Measurements from ENCODE around the gene SCCPDH.
"Not testable (repeated sequence)": the region's sequence is repeated elsewhere in the genome, so short reads cannot be mapped to it uniquely, and the experiment has no call there.

SCCPDH gene, protein sequence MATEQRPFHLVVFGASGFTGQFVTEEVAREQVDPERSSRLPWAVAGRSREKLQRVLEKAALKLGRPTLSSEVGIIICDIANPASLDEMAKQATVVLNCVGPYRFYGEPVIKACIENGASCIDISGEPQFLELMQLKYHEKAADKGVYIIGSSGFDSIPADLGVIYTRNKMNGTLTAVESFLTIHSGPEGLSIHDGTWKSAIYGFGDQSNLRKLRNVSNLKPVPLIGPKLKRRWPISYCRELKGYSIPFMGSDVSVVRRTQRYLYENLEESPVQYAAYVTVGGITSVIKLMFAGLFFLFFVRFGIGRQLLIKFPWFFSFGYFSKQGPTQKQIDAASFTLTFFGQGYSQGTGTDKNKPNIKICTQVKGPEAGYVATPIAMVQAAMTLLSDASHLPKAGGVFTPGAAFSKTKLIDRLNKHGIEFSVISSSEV

DNA sequence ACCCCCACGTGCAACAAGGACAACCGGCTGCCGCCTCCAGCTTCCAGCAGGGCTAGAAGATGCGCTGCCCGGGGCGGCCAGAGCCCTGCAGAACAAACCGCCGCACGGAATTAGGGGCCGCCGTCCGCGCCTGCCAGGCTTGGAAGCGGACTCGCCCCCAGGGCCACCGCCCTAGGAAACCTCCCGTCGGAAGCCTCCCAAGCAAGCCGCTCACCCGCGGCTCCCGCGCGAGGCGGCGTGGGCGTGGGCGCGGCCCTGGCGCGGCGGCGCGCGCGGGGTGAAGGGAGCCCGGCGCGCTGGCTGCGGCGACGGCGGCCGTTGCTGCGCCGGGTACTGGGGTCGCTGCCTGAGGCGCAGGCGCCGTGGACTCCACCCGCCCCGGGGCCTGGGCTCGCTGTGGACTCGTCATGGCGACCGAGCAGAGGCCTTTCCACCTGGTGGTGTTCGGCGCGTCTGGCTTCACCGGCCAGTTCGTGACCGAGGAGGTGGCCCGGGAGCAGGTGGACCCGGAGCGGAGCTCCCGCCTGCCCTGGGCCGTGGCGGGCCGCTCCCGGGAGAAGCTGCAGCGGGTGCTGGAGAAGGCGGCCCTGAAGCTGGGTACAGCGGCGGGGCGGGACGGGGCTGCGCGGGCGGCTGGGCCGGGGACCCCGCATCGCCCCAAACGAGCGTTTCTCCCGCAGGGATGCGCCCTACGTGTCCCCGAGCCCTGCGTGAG is at the start of gene SCCPDH:
SCCPDH (plus strand) TSS at position 394 of the 715 bp plus-strand sequence; CDS start at position 408, 14 bp downstream.
- DNase-seq (ENCODE audit: low read depth in 2 of 2), result peak; percentile 35 to 66

DNA sequence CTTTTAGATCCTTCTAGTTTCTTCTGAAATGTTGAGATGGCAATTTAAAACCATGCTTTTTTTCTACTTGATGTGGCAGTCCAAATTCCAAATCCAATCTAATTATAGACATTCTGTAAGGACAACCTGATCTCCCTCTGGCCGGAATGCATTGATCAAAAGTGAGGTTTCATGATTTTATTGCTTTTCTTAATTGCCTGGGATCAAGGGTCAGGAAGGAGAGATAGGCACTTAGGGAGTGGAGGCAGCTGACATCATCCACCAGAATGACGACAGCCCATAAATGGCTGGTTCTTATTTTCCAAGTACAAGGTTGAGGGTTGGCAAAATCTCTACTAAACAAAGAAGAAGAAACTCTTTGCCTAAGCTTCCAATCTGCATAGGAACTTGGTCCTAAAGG is 46.4 kb upstream of the SCCPDH start:
- no peak for DNase-seq (ENCODE audit: low read depth in 2 of 2)

DNA sequence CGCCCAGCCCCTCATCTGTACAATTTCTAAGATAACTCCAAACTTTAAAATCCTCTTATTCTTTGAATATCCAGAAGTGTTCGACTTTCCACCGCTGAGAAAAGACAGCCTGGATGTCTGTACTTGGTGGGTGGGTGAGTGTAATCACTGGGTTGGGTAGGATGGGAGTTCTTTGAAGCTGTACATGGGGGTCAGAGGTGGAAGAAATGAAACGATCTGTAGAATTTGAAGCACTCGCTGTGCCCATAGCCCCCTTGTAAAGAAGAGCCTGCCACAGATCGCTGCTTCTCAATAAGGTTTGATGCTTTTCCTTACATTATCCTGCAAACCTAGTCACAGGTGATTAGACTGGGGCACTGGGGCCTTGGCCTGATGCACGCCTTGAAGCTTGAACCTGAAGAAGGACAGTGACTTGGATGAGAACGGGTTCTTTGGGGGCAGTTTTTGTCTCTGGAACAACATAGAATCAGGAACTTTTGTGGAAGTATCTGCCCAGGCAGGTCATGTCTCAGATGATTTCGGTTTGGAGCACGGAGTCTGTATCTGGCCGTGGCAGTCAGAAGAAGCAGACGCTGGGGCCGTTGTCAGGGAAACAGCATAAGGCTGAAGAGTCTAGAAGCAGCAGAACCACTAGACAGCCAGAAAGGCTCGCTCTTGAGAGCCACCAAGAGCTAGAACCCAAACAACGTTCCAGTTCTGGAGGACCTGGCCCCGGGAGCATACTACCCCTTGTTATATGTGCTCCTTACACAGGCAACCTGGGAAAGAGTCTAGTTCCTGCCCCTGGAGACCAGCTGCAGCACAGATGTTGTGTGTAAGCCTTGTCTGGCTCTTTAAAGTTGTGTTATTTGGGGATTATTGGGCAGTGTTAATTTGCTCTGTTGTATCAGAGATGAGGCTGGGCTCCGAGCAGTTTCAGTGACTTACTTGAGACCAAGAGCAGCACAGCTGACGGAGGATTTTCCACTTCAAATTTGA is 45.1 kb upstream of the SCCPDH start:
- no peak for DNase-seq (ENCODE audit: low read depth in 2 of 2)

DNA sequence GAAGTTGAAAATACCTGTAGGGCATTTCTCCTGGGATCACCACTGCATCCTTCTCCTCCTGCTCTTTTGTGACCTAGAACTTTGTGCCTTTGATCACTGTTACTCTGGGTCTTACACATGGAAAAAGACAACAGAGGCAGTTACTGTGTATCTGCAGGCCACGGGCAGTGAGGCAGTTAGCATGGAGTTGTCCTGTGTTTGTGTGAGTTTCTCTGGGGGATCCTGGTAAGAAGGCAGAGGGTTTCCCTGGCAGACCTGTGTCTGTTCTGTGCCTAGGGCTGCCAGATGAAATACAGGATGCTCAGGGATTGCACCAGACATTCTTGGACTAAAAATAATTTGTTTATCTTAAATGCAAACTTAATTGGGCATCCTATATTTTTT is 44.4 kb upstream of the SCCPDH start:
- DNase-seq (ENCODE audit: low read depth in 2 of 2), result no peak

DNA sequence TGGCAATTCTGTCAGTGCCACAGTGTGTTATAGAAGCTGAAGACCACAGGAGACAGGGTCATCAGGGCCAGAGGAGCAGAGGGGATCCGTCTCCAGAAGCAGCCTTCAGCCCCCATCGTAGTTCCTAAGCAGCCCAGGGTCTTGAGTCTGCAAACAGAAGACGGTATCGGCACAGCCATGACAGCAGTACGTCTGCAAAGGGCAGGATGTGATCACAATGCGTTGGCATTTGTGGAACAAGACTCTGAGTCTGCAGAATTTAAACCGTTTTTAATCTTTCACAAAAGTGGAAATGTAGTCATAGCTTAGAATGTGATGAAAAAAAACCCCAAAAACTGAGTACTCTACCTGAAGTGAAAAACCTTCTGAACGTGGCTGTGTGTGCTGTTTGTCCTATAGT is 44.0 kb upstream of the SCCPDH start:
- DNase-seq (ENCODE audit: low read depth in 2 of 2), result no peak

DNA sequence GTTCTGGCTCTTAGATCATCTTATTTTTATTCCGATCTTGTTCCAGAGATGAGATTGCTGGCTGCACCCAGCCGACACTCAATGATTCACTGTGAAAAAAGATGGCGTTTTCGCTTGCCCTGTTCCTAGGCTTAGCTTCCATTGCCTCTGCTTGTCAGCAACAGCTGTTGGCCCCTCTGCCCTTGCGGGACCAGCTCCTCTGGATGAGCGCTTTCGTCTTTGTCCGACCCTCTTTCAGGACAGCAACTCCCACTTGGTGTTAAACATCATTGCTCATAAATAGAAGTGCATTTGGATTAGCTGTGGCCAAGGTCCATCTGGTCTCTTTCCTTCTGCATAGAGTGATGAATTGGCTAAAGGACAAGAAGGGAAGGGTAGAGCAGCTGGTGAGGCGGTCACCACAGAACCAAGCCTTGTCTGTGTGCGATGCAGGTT is 43.5 kb upstream of the SCCPDH start:
- DNase-seq (ENCODE audit: low read depth in 2 of 2), result no peak

DNA sequence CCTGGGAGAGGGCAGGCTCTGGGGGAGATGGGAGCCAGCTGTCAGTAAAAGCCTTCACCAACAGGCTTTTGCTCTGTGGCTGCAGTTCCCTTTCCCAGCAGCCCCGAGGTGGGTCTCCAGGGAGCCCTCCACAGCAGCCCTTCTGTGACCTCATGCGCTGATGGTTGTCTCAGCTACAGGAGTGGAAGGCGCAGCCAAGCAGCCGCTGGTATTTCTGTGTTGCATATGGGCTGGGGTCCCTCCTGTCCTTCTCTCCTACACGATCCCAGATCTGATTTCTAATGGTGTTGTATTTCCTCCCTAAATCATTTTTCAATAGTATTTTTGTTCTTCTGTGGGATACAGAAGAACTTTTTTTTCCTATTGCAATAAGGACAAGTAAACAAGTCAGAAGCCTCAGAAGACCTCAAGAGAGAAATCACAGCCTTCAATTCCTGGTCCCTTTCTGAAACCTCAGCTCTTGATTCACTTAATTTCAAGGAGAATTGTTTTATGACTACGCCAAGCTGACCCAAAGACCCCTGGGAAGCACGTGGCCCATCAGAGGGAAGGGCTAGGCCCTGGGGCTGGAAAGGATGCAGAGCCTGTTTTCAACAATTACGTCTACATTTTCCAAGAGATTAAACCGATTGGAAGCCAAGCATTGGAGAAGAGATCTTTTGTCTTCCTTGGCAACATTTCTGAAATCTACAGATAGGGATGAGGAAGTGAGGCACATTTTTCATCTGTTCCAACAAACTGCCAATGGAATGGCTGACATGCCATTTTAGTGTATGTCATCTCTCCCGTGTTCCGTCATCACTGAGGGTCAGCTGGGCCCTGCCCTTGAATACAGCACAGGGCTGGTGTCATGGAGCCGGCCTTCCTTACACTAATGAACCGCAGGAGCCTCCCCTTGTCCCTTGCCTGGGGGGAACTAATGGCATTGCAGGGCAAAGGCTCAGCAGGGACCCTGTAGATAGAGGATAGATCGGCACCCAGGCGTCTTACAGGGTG is 42.0 kb upstream of the SCCPDH start:
- no peak for DNase-seq (ENCODE audit: low read depth in 2 of 2)

DNA sequence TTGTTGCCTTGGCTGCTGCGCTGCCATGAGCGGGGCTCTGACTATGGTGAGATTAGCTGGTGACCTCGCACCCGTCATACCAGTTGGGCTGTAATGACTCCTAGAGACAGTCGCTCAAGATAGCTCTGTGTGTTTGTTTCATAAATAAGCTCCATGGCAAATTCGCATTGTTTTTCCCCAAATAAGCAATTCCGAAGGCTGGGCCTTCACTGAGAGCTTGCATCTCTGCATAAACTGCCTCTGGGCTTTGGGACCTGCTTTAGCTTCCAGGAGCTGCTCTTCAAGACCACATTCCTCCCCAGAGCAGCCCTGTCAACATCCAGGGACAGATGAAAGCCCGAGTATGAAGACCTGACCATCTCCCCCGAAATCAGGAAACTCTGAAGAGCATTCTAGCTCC is 40.7 kb upstream of the SCCPDH start:
- DNase-seq (ENCODE audit: low read depth in 2 of 2), result no peak

DNA sequence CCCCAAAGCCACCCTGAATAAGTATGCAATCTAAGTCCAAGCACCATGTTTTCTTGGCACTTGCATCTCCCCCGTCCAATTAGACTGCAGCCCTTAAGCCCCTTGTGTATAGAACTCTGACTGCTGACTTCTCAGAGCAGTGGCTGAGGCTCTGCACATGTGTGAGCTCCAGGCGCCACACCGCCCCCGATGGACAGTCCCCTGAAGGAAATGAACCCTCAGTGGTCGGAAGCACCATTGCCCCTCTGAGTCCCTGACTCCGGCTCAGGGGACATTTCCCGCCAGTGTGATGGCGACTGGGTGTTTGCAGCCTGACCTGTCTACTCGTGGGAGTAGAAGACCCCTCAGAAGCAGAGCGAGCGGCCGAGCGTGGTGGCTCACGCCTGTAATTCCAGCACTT is 37.2 kb upstream of the SCCPDH start:
- DNase-seq (ENCODE audit: low read depth in 2 of 2), result no peak

DNA sequence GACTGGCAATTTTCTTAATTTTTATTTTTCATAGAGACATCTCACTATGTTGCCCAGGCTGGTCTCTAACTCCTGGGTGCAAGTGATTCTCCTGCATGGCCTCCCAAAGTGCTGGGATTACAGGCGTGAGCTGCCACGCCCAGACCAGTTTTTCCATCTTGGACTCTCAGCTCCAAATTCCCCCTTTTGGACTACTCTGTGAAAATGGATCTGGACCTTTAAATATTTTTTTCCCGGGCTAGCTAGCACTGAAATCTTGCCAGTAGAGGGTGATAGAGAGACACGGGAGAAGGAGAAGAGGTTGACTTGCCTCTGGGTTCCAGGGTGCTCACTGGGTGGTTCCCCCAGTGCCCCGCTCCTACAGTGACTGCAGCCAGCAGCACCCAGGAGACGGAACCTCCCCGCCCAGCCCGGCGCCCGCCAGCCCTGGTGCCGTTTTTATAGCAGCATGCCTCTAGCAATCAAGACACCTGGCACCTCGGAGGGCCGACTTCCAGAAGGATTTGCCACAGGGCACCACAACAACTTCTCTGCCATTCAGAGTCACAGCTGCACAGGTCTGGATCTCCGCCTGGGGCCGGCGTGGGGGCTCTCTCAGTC is 34.7 kb upstream of the SCCPDH start:
- peak in 1 of 2 donors; percentile 3 for DNase-seq (ENCODE audit: low read depth in 2 of 2)

DNA sequence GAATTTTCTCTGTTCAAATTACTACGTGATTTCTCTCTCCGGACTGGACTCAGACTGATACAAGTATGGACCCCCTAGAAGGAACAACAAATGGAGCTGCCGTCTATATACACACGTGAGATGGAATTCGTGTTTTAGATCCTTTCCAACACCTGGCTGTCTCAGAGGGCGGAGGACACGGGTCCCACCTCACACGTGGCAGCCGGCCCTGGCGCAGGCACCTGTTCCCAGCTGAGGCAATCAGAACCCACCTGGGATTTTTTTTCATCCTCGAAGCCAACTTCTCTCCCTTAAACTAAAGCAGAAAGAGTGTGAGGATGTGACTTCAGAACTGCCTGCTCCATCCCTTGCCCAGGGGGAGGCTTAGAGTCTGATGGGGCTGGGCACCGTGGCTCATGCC is 34.1 kb upstream of the SCCPDH start:
- no peak for DNase-seq (ENCODE audit: low read depth in 2 of 2)

DNA sequence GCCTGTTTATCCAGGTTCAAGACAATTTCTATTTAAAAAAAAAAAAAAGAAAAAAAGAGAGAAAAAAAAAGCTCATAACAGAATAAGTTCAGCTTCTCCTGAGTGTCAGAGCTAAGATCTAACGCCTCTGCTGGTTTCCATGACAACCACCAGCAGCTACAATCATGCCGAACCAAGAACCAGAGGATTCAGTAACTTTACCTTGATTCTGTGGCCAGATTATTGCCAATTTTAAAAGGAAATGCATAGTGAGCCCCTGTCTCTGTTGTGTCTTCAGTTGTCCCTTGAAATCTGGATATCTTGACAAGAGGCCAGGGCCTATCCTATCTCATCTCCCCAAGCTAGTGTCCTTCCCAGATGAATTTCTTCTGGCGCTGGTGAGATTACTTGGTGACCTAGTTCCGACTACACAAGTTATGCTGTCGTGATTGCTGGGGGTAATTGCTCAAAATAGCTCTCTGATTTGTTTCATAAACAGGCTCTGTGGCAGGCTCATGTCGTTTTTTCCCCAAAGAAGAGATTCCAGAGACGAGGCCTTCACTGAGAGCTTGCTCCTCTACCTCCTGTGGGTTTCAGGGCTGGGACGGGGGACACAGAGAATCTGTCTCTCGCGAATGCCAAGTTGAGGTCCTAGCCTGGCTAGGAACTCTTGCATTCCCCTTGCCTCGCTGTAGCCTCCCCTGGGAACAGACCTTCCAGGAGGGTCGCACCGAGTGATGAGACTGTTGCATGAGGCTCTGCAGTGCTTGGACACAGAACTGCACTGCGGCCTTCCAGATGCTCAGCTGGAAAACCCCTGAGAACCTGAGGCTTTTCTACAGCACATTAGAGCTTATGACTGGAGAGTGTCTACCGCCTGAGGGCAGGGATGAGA is 32.4 kb upstream of the SCCPDH start:
- DNase-seq (ENCODE audit: low read depth in 2 of 2), result no peak

DNA sequence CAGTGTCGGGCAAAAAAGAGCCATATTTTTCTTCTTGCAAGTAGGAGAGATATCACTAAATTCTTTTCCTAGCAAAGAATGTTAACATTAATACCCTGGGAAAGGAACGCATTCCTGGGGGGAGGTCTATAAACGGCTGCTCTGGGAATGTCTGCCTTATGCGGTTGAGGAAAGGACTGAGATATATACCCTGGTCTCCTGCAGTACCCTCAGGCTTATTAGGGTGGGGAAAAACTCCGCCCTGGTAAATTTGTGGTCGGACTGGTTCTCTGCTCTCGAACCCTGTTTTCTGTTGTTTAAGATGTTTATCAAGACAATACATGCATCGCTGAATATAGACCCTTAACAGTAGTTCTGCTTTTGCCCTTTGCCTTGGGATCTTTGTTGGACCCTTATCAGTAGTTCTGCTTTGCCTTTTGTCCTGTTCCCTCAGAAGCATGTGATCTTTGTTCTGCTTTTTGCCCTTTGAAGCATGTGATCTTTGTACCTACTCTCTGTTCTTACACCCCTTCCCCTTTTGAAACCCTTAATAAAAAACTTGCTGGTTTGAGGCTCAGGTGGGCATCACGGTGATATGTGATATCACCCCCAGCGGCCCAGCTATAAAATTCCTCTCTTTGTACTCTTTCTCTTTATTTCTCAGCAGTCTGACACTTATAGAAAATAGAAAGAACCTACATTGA is 29.9 kb upstream of the SCCPDH start:
- not testable (repeated sequence) for DNase-seq (ENCODE audit: low read depth in 2 of 2)

DNA sequence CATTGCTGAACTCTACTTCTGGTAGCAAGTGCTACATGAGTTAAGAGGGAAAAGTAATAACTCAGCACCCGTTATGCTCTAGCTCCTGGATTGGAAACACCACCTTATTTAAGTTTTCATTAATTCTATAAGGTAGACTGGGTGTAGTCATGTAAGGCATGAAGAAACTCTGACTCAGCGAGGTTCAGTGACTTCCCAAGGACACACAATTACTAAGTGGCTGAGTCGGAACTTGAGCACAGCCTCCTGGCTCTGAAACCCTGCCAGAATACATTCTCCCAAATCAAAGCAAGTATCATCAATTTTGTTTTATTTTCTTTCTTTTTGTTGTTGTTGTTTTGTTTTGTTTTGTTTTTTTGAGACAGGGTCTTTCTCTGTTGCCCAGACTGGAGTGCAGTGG is 29.1 kb upstream of the SCCPDH start:
- DNase-seq (ENCODE audit: low read depth in 2 of 2), result no peak

DNA sequence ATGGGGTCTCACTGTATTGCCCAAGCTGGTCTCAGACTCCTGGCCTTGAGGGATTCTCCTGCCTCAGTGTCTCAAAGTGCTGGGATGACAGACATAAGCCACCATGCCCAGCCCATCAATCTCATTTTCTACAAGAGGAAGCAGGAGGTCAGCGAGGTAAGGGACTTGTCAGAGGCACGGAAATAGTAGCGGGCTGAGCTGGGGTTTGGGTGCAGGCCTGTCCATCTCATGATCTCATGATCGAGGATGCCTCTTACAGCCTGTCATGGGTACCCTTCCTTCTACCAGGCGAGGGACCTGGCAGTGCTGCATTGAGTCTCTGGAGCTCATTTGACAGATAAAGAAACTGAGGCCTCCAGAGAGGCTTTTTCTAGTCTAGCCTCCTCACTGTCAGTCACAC is 28.5 kb upstream of the SCCPDH start:
- DNase-seq (ENCODE audit: low read depth in 2 of 2), result no peak

DNA sequence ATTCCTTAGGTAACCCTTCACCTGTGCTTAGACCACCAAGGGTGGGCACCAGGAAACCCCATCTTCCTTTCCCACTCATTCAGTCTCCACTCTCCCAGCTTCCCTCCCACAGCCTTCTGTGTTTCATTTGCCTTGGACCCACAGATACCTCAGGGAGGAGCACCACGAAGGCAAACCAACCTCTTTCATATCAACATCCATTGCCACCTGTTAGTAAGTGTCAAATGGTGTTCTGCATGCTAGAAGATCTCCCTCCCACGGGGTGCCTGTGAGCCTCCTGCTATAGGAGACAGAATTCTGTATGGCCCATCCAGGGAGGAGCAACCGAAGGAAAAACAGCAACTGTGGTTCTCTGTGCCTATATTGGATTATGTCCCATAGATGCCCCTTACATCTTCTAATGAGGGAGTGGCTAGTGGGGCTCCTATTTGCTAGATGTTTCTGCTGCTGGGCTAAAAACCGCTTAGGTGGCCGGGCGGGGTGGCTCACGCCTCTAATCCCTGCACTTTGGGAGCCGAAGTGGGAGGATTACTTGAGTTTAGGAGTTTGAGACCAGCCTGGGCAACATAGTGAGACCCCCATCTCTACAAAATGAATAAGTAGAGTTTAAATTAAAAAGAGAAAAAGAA is 25.6 kb upstream of the SCCPDH start:
- no peak for DNase-seq (ENCODE audit: low read depth in 2 of 2)

DNA sequence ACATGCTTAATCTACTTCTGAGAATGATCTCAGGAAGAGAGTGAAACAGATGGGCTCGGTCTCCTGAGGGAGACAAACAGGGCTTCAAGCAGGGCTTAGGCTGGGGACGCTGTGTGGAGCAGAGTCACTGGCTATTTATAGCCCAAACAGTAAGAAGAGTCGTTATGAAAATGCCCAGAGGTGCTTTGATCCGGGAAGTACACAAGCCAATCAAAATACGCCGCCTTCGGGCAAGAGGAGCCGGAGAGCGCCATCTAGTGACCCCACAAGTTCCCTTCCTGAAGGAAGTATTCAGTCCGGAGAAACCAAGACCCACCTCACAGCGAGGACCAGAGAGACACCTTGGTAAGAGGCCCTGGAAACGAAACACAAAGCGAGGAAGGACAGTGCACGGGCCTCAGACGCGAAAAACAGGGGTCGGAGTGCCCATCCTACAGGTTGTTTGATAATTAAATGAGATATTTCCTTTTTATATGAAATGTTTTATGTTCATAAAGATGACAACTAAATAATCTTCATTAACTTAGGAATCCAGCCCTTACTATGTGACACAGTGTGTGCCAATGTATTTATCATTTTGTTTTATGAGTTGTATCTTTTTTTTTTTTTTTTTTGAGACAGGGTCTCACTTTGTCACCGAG is 25.0 kb upstream of the SCCPDH start:
- DNase-seq (ENCODE audit: low read depth in 2 of 2), result peak; percentile 61 to 72

DNA sequence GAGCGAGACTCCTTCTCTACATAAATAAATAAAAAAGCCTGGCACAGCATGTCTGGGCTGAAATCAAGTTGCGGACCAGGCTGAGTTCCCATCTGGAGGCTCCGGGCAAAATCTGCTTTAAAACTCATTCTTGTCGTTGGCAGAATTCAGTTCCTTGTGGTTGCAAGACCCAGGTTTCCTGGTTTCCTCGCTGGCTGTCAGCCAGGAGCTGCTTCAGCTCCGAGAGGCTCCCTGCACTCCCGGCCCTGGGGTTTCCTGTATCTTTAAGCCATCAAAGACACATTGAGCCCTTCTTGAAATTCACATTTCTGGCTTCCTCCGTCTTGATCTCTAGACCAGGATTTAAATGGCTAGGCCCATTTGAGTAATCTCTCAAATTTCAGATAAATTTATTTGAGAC is 20.6 kb upstream of the SCCPDH start:
- no peak for DNase-seq (ENCODE audit: low read depth in 2 of 2)
